ENCODE data around the gene FRMPD2. TPM values are rescaled to one million over a fixed set of nuclear protein-coding genes. Genes with fewer than 3 reads are reported as not detected.
"Not testable (repeated sequence)": the region's sequence is repeated elsewhere in the genome, so short reads cannot be mapped to it uniquely, and the experiment has no call there.

FRMPD2 gene
- total and polyA plus RNA-seq, 2 of the 4 experiments (the other 2 are of a cell fraction): 0.18 TPM; not detected in 1

- H2BK15ac ChIP-seq (ENCODE audit: low read depth, low read length); H3K23ac ChIP-seq (ENCODE audit: low read depth, low read length); H2AK9ac ChIP-seq (replicated peaks; ENCODE audit: low read depth, low read length, poor library complexity); H2AK5ac ChIP-seq (ENCODE audit: low read depth, low read length); H2AFZ ChIP-seq (replicated peaks; ENCODE audit: low read length, poor library complexity); POLR2A ChIA-PET (ENCODE audit: unreplicated experiment); H4K5ac ChIP-seq (ENCODE audit: low read depth, low read length); H2BK20ac ChIP-seq (ENCODE audit: low read depth, low read length); H2BK5ac ChIP-seq (ENCODE audit: low read depth, low read length, poor library complexity, severe bottlenecking); H3K4me2 ChIP-seq (ENCODE audit: low read depth, low read length); intact Hi-C loops (cut with micrococcal nuclease); H3K9me3 ChIP-seq (ENCODE audit: control insufficient read depth, insufficient read depth, low read length); in situ Hi-C loops (cut with MboI; ENCODE audit: low sequenced_read_pairs); H4K91ac ChIP-seq (ENCODE audit: insufficient read depth, low read depth, low read length); H3K4me1 ChIP-seq (ENCODE audit: control insufficient read depth, insufficient read depth, low read length); H3K9me1 ChIP-seq (ENCODE audit: insufficient read depth, low read length); ATAC-seq (ENCODE audit: low read depth); CTCF ChIA-PET; H3K14ac ChIP-seq (replicated peaks; ENCODE audit: low read depth, low read length); H4K8ac ChIP-seq (ENCODE audit: low read depth in 2 of 2, low read length in 2 of 2); H3K36me3 ChIP-seq (ENCODE audit: control insufficient read depth, insufficient read depth, low read length); H3K79me1 ChIP-seq (ENCODE audit: low read depth in 1 of 2, low read length in 2 of 2); H3K4ac ChIP-seq (ENCODE audit: low read depth, low read length); H3K4me3 ChIP-seq (ENCODE audit: insufficient read depth, low read depth, low read length); H4K20me1 ChIP-seq (ENCODE audit: insufficient read depth, low read length); dilution Hi-C loops (cut with HindIII; ENCODE audit: low sequenced_read_pairs, unreplicated experiment); DNase-seq; H3K9ac ChIP-seq (ENCODE audit: low read depth, low read length); H3K56ac ChIP-seq (ENCODE audit: extremely low read depth, insufficient read depth, low read length); H3K18ac ChIP-seq (ENCODE audit: low read depth, low read length); BruUV-seq (replicated peaks); H2BK120ac ChIP-seq (ENCODE audit: low read depth, low read length); H3K27ac ChIP-seq (ENCODE audit: insufficient read depth, low read length): not testable (repeated sequence)
- H3K27me3 ChIP-seq (ENCODE audit: control insufficient read depth, insufficient read depth, low read length): peaks cover 17% of the 10 kb centered on the region
- no CpG with 5 or more reads among the region's 4 CpGs for WGBS, 2 experiments (ENCODE audit: extremely low coverage in 2 of 2, insufficient read length in 1 of 2)
These were observed 7.2 kb upstream of the FRMPD2 start for GRCh38 chr10:48281697-48282096.
